Mucosa of gallbladder (tissue), 1 donor: ENCODE data around the gene NBPF15. TPM values are rescaled to one million over a fixed set of nuclear protein-coding genes. Genes with fewer than 3 reads are reported as not detected.

Experiments
- total RNA-seq: library from RNA; stranded (reverse); gene quantifications from one replicate; pipeline ENCODE4 v1.2.1, GENCODE V29; 2021
- donor health status: DM: no; HTN: no; CAD: no.

NBPF15 gene
- total RNA-seq, 1 donor from 2014 or later, result 29.8 TPM

Other genes starting within 250 kb of the NBPF15 start
- not detected for gene PPIAL4E, start 88.0 kb downstream of the NBPF15 start, total RNA-seq
- gene PPIAL4F, start 131.2 kb upstream of the NBPF15 start, total RNA-seq, result not detected